ENCODE measurements around the gene MBNL1. TPM values are rescaled to one million over a fixed set of nuclear protein-coding genes. Genes with fewer than 3 reads are reported as not detected.

Gene MBNL1
- total and polyA plus RNA-seq, 4 donors = 17.1 to 110 (median 62.3) TPM

GRCh38 chr3:152316318-152316717, 47.6 kb downstream of the MBNL1 start:
- TF ChIP-seq MAX (IDR thresholded peaks at IDR 0.05) = no peak
- no peak for TF ChIP-seq NR2F2 (IDR thresholded peaks at IDR 0.05)
- no peak for TF ChIP-seq HNF4A (conservative IDR thresholded peaks at IDR 0.05)
- TF ChIP-seq TAF1 (conservative IDR thresholded peaks at IDR 0.05) = no peak
- no peak for TF ChIP-seq EGR1 (IDR thresholded peaks at IDR 0.05; ENCODE audit: low read depth in 2 of 2)
- TF ChIP-seq CTCF (IDR thresholded peaks at IDR 0.05; ENCODE audit: low read depth, low read length, missing input control) = no peak
- TF ChIP-seq HNF4G (IDR thresholded peaks at IDR 0.05) = no peak
- no peak overlapping the region for H3K9ac ChIP-seq (ENCODE audit: low read depth in 1 of 2, low read length in 2 of 2)
- no peak overlapping the region for H3K4me3 ChIP-seq (ENCODE audit: low read depth in 1 of 3, low read length in 3 of 3)
- peaks cover 10 to 26% (median 12%) of the 10 kb centered on the region in 4 donors for H3K4me1 ChIP-seq (ENCODE audit: control insufficient read depth in 4 of 4, insufficient read depth in 4 of 4, low read length in 3 of 4)
- no peak for DNase-seq (ENCODE audit: low spot score)
- 95% methylated on average over 1 of the region's 1 CpG for WGBS
- H3K27ac ChIP-seq (ENCODE audit: low read depth in 1 of 2, low read length in 2 of 2) = peak overlapping the region in 1 of 2 donors; percentile 25
- no peaks in the 10 kb centered on the region for H3K36me3 ChIP-seq (ENCODE audit: control insufficient read depth in 4 of 4, insufficient read depth in 3 of 4, low read depth in 1 of 4, low read length in 3 of 4)
- no peaks in the 10 kb centered on the region for H3K9me3 ChIP-seq (ENCODE audit: control insufficient read depth in 4 of 4, low read length in 3 of 4)
- H3K27me3 ChIP-seq (ENCODE audit: control insufficient read depth in 4 of 4, insufficient read depth in 4 of 4, low read length in 3 of 4) = no peaks in the 10 kb centered on the region

GRCh38 chr3:152317184-152317583, 48.5 kb downstream of the MBNL1 start:
- 84% methylated on average over 4 of the region's 4 CpGs for WGBS
- H3K9ac ChIP-seq (ENCODE audit: low read depth in 1 of 2, low read length in 2 of 2) = no peak overlapping the region
- TF ChIP-seq SP1 (IDR thresholded peaks at IDR 0.05) (no peak), FOXA1 (IDR thresholded peaks at IDR 0.05) (no peak), MAX (IDR thresholded peaks at IDR 0.05) (no peak), RAD21 (IDR thresholded peaks at IDR 0.05) (no peak), ZBTB33 (IDR thresholded peaks at IDR 0.05) (no peak), TAF1 (conservative IDR thresholded peaks at IDR 0.05) (no peak), ATF3 (IDR thresholded peaks at IDR 0.05) (no peak), YY1 (IDR thresholded peaks at IDR 0.05) (no peak), HNF4G (IDR thresholded peaks at IDR 0.05) (no peak), HNF4A (conservative IDR thresholded peaks at IDR 0.05) (no peak), JUND (IDR thresholded peaks at IDR 0.05) (no peak), CTCF (IDR thresholded peaks at IDR 0.05; ENCODE audit: low read depth, low read length, missing input control) (no peak), REST (IDR thresholded peaks at IDR 0.05) (no peak), NR2F2 (IDR thresholded peaks at IDR 0.05) (no peak), RXRA (IDR thresholded peaks at IDR 0.05) (no peak), GABPA (IDR thresholded peaks at IDR 0.05 in 1 of 2, conservative IDR thresholded peaks at IDR 0.05 in 1 of 2) (no peak), EGR1 (IDR thresholded peaks at IDR 0.05; ENCODE audit: low read depth in 2 of 2) (no peak), FOXA2 (IDR thresholded peaks at IDR 0.05) (no peak)
- no peaks in the 10 kb centered on the region for H3K36me3 ChIP-seq (ENCODE audit: control insufficient read depth in 4 of 4, insufficient read depth in 3 of 4, low read depth in 1 of 4, low read length in 3 of 4)
- no peak for DNase-seq (ENCODE audit: low spot score)
- peaks cover 12 to 32% (median 13%) of the 10 kb centered on the region in 4 donors for H3K4me1 ChIP-seq (ENCODE audit: control insufficient read depth in 4 of 4, insufficient read depth in 4 of 4, low read length in 3 of 4)
- H3K27ac ChIP-seq (ENCODE audit: low read depth in 1 of 2, low read length in 2 of 2) = no peak overlapping the region
- no peaks in the 10 kb centered on the region for H3K27me3 ChIP-seq (ENCODE audit: control insufficient read depth in 4 of 4, insufficient read depth in 4 of 4, low read length in 3 of 4)
- H3K4me3 ChIP-seq (ENCODE audit: low read depth in 1 of 3, low read length in 3 of 3) = no peak overlapping the region
- H3K9me3 ChIP-seq (ENCODE audit: control insufficient read depth in 4 of 4, low read length in 3 of 4) = no peaks in the 10 kb centered on the region

Data from liver (tissue), 9 donors.